ENCODE measurements around the gene PPM1M. TPM values are rescaled to one million over a fixed set of nuclear protein-coding genes. Genes with fewer than 3 reads are reported as not detected.

Gene PPM1M
- total RNA-seq, 6 experiments from 2014 or later, result 2.8 to 7.1 (median 4.5) TPM

DNA sequence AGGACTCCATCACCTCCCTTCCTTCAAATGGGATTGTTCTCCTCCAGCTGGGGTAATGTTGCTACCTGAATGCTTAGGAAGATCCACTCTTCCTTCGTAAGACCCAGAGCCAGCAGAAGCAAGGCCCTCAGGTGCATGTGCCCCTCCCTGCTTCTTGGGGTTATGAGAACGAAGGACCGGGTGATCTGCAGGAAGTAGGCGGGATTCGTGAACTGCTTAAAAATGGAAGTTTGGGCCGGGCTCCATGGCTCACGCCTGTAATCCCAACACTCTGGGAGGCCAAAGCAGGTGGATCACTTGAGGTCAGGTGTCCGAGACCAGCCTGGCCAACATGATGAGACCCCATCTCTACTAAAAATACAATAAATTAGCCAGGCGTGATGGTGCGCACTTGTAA, 28.2 kb upstream of the PPM1M start:
- 49% methylated on average over 9 of the region's 10 CpGs for WGBS (ENCODE audit: insufficient coverage, low coverage, low lambda C conversion rate, missing lambda C conversion rate)
- Histone ChIP-seq H3K27ac (peak overlapping the region; percentile 66 to 99 (median 78)), H3K4me3 (no peak overlapping the region), H3K4me1 (peaks cover 0 to 31% (median 14%) of the 10 kb centered on the region in 4 donors), H3K9me3 (no peaks in the 10 kb centered on the region), H3K27me3 (no peaks in the 10 kb centered on the region), H3K36me3 (peaks cover 10 to 33% (median 26%) of the 10 kb centered on the region in 4 donors)
- TF ChIP-seq, protein P1, sequence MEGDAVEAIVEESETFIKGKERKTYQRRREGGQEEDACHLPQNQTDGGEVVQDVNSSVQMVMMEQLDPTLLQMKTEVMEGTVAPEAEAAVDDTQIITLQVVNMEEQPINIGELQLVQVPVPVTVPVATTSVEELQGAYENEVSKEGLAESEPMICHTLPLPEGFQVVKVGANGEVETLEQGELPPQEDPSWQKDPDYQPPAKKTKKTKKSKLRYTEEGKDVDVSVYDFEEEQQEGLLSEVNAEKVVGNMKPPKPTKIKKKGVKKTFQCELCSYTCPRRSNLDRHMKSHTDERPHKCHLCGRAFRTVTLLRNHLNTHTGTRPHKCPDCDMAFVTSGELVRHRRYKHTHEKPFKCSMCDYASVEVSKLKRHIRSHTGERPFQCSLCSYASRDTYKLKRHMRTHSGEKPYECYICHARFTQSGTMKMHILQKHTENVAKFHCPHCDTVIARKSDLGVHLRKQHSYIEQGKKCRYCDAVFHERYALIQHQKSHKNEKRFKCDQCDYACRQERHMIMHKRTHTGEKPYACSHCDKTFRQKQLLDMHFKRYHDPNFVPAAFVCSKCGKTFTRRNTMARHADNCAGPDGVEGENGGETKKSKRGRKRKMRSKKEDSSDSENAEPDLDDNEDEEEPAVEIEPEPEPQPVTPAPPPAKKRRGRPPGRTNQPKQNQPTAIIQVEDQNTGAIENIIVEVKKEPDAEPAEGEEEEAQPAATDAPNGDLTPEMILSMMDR (IDR thresholded peaks at IDR 0.05), result no peak
- TF ChIP-seq POLR2A (IDR thresholded peaks at IDR 0.05), result peak; percentile 1
- DNase-seq (peak in 1 of 3 donors; percentile 50), ATAC-seq (no peak)
- intact Hi-C loops (cut with DNase I), result no loop called here

DNA sequence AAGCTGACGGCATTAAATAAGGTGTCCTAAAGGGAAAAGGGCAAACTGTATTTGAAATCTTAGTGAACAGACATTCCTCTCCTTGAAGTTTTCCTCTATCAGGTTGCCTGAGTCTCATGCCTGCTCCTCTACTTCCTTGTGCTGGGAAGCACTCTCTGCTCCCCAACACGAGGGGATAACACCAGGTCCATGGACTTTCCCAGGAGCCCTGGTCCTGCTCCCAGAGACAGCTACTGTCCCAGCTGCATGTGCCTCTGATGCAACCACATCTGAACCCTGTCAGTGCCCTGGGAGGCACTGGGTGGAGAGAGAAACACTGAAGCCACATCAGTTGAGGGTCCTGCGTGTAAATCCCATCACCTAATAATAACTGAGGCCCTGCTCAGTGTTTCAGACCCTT, 27.5 kb upstream of the PPM1M start:
- DNase-seq (peak in 1 of 3 donors; percentile 67), ATAC-seq (peak in 3 of 4 donors; percentile 2 to 10 (median 3))
- H3K4me3 ChIP-seq, result no peak overlapping the region
- intact Hi-C loops (cut with DNase I), result no loop called here
- no peaks in the 10 kb centered on the region for H3K9me3 ChIP-seq
- H3K27me3 ChIP-seq, result no peaks in the 10 kb centered on the region
- H3K27ac ChIP-seq, result peak overlapping the region; percentile 18 to 99 (median 78)
- TF ChIP-seq, protein P1 (IDR thresholded peaks at IDR 0.05), result no peak
- TF ChIP-seq POLR2A (IDR thresholded peaks at IDR 0.05), result no peak
- 86% methylated on average over 1 of the region's 3 CpGs for WGBS (ENCODE audit: insufficient coverage, low coverage, low lambda C conversion rate, missing lambda C conversion rate)
- H3K36me3 ChIP-seq, result peaks cover 10 to 27% (median 21%) of the 10 kb centered on the region in 4 donors
- peaks cover 0 to 30% (median 14%) of the 10 kb centered on the region in 4 donors for H3K4me1 ChIP-seq

DNA sequence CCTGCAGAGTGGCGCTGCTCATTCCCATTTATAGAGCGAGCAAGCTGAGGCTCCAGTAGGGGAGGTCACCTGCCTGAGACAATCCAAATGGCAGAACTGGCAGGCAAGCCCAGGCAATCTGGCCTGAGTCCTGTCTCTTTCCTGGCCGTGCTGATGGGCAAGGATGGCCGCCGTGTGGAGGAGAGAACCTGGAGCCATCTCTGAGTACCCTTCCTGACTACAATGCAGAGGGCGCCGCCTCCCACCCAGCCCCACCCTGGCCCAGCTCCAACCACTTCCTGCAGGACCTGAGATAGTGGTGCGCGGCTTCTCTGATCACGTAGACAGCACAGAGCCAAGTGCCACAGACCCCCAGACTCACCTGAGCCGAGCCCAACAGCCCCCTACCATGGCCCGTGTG, 27.1 kb upstream of the PPM1M start:
- WGBS (ENCODE audit: insufficient coverage, low coverage, low lambda C conversion rate, missing lambda C conversion rate), result no CpG with 5 or more reads among the region's 12 CpGs
- ATAC-seq (no peak), DNase-seq (peak in 1 of 3 donors; percentile 54)
- Histone ChIP-seq H3K9me3 (no peaks in the 10 kb centered on the region), H3K27ac (peak overlapping the region; percentile 18 to 99 (median 78)), H3K27me3 (no peaks in the 10 kb centered on the region), H3K4me3 (no peak overlapping the region), H3K4me1 (peaks cover 0 to 30% (median 14%) of the 10 kb centered on the region in 4 donors), H3K36me3 (peaks cover 10 to 23% (median 17%) of the 10 kb centered on the region in 4 donors)
- intact Hi-C loops (cut with DNase I), result no loop called here
- TF ChIP-seq POLR2A (IDR thresholded peaks at IDR 0.05), result no peak

DNA sequence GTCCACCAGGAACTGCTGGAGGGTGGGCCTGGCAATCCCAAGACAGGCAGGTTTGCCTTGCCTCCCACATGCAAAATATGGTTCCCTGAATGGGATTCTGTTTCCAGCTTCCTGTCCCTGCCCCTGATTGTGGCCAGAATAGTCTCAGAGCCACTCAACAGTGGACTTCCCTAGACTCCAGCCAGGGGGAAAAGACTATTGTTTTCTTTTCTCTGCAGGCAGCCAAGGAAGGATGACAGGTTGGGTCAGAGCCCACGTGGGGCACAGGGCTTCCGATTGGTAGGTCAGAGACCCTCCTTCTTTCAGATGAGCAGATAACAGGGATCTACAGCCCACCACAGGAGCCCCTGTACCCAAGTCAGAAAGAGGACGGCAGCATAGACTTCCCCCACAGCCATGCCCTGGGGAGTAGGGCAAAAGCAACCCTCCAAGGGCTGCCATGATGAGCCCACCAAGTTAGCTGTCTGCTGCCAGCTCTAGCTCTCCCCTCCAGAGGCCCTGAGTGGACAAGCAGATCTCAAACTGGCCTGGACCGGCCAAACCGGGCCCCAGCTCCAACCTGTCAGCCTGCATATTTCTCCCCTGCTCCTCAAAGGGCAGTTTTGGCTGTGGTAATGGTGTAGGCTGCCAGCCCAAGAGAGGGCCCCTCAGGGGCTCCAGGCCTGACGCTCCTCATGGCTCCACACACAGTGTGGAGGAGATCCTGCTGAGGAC, 26.5 kb upstream of the PPM1M start:
- intact Hi-C loops (cut with DNase I), result no loop called here
- DNase-seq (peak in 1 of 3 donors; percentile 50), ATAC-seq (no peak)
- Histone ChIP-seq H3K27ac (no peak overlapping the region), H3K36me3 (peaks cover 7 to 16% (median 10%) of the 10 kb centered on the region in 4 donors), H3K27me3 (no peaks in the 10 kb centered on the region), H3K9me3 (no peaks in the 10 kb centered on the region), H3K4me3 (no peak overlapping the region), H3K4me1 (peaks cover 0 to 25% (median 13%) of the 10 kb centered on the region in 4 donors)
- 80% methylated on average over 1 of the region's 6 CpGs for WGBS (ENCODE audit: insufficient coverage, low coverage, low lambda C conversion rate, missing lambda C conversion rate)
- no peak for TF ChIP-seq POLR2A (IDR thresholded peaks at IDR 0.05)
- TF ChIP-seq, protein P1 (IDR thresholded peaks at IDR 0.05), result no peak

DNA sequence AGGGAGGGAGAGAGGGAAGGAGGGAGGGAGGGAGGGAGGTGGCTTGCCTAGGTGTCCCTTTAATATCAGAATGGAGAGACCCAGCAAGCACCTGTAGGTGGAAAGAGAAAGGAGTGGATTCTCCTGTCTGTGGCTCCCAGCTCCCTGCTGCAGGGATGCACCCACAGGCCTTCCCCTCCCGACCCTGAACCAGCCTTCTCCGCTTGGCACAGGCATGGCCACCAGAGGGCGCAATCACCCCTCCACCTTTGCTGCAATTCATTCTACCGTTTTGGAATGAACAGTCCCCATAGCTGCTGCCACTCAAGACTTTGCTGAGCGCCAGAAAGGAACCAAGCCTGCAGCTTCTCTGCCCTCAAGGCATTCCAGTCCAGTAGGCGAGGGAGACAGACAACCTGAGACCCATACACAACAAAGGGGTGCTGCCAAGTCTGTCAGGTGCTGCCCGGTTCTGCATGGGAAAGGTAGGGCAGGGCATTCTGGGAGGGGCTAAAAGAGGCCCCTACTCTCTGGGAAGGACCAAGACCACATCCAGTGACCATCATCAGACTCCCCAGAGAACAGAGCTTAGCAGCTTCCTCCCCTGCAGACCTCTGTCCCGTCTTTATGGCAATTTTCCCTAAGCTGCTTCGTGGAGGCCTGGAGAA, 25.1 kb upstream of the PPM1M start:
- Histone ChIP-seq H3K27me3 (no peaks in the 10 kb centered on the region), H3K4me1 (peaks cover 0 to 25% (median 13%) of the 10 kb centered on the region in 4 donors), H3K36me3 (peaks cover 0 to 2% (median under 1%) of the 10 kb centered on the region in 4 donors), H3K27ac (no peak overlapping the region), H3K9me3 (no peaks in the 10 kb centered on the region), H3K4me3 (no peak overlapping the region)
- intact Hi-C loops (cut with DNase I), result no loop called here
- no peak for TF ChIP-seq POLR2A (IDR thresholded peaks at IDR 0.05)
- TF ChIP-seq, protein P1 (IDR thresholded peaks at IDR 0.05), result peak; percentile 73 to 93 (median 90)
- 15% methylated on average over 4 of the region's 9 CpGs for WGBS (ENCODE audit: insufficient coverage, low coverage, low lambda C conversion rate, missing lambda C conversion rate)
- ATAC-seq, result peak; percentile 48 to 71 (median 64)
- DNase-seq, result peak; percentile 81 to 86 (median 84)

Measured in right lobe of liver (tissue), 6 donors.